ENCODE results near the gene FGF5.

GRCh38 chr4:80305466-80305865, 39.0 kb downstream of the FGF5 start:
- TF ChIP-seq HMGA1 (CRISPR knock-in tag; conservative IDR thresholded peaks at IDR 0.05): no peak
- TF ChIP-seq ZBTB40 (IDR thresholded peaks at IDR 0.05): no peak
- no peak for TF ChIP-seq ZBTB40 (CRISPR knock-in tag; IDR thresholded peaks at IDR 0.05)
- no peak for TF ChIP-seq POLR2A (IDR thresholded peaks at IDR 0.05; ENCODE audit: insufficient read depth in 1 of 2, low read depth in 2 of 2, low read length in 2 of 2)
- no peak for TF ChIP-seq TAF1 (CRISPR knock-in tag; IDR thresholded peaks at IDR 0.05)
- no peak for TF ChIP-seq YY1 (IDR thresholded peaks at IDR 0.05; ENCODE audit: insufficient read depth, insufficient replicate concordance, low read depth, low read length)
- no peak for TF ChIP-seq PRDM10 (CRISPR knock-in tag; IDR thresholded peaks at IDR 0.05; ENCODE audit: low read depth)
- TF ChIP-seq HNRNPL (IDR thresholded peaks at IDR 0.05; ENCODE audit: low read depth, low read length): no peak
- TF ChIP-seq ZBTB34 (CRISPR knock-in tag; IDR thresholded peaks at IDR 0.05): no peak
- TF ChIP-seq ESRRA (CRISPR knock-in tag; IDR thresholded peaks at IDR 0.05; ENCODE audit: low read depth): no peak
